Measurements from ENCODE around the gene INHBC. TPM values are rescaled to one million over a fixed set of nuclear protein-coding genes. Genes with fewer than 3 reads are reported as not detected.
A peak's percentile ranks its signal among the peaks of the same experiment; 100 is the strongest.

The INHBC gene, protein sequence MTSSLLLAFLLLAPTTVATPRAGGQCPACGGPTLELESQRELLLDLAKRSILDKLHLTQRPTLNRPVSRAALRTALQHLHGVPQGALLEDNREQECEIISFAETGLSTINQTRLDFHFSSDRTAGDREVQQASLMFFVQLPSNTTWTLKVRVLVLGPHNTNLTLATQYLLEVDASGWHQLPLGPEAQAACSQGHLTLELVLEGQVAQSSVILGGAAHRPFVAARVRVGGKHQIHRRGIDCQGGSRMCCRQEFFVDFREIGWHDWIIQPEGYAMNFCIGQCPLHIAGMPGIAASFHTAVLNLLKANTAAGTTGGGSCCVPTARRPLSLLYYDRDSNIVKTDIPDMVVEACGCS
- total RNA-seq (not detected), polyA plus RNA-seq (under 1 TPM in 1 of 4 donors, not detected in 3; 0.21 TPM)

DNA sequence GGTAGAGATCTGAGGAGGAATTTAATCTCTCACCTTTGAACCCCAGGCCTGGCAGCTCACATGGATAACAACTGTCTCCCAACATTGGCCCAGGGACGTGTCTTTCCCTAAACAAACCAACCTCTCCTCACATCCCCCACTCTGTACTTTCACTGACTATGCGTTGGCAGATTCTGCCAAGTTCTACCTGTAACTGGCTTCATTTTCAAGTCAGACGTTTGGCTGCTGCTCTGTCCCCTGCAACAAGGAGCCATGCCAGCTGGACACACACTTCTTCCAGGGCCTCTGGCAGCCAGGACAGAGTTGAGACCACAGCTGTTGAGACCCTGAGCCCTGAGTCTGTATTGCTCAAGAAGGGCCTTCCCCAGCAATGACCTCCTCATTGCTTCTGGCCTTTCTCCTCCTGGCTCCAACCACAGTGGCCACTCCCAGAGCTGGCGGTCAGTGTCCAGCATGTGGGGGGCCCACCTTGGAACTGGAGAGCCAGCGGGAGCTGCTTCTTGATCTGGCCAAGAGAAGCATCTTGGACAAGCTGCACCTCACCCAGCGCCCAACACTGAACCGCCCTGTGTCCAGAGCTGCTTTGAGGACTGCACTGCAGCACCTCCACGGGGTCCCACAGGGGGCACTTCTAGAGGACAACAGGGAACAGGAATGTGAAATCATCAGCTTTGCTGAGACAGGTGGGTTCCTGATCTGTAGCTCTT is at the start of gene INHBC:
Gene INHBC (plus strand): TSS at position 268 of the 707 bp plus-strand sequence. CDS start 103 bp downstream, at position 371.
- Mint-ChIP-seq H3K27ac (peak within 1 kb of the TSS in 2 of 3 donors; percentile 7 to 93), H3K27me3 (peaks cover 18% of the 10 kb centered on the region), H3K36me3 (no peaks in the 10 kb centered on the region), H3K4me1 (peaks cover 13 to 24% (median 16%) of the 10 kb centered on the region in 4 donors), H3K4me3 (no peak within 1 kb of the TSS), H3K9me3 (peaks cover 0 to 1% (median 0%) of the 10 kb centered on the region in 7 donors)
- Histone ChIP-seq H3K4me3 (ENCODE audit: low read depth, low read length) (no peak within 1 kb of the TSS), H3K36me3 (ENCODE audit: control insufficient read depth, insufficient read depth, low read length) (no peaks in the 10 kb centered on the region), H3K27me3 (ENCODE audit: control insufficient read depth, insufficient read depth, low read length) (peaks cover 4% of the 10 kb centered on the region), H3K4me1 (ENCODE audit: control insufficient read depth, insufficient read depth, low read length, poor library complexity, severe bottlenecking) (peaks cover 12% of the 10 kb centered on the region), H3K9me3 (ENCODE audit: control insufficient read depth in 2 of 2, low read length in 2 of 2) (no peaks in the 10 kb centered on the region), H3K27ac (ENCODE audit: insufficient read depth, low read length, poor library complexity, severe bottlenecking) (no peak within 1 kb of the TSS)
- ATAC-seq (ENCODE audit: low read depth in 2 of 2) = no peak
- DNase-seq = no peak

DNA sequence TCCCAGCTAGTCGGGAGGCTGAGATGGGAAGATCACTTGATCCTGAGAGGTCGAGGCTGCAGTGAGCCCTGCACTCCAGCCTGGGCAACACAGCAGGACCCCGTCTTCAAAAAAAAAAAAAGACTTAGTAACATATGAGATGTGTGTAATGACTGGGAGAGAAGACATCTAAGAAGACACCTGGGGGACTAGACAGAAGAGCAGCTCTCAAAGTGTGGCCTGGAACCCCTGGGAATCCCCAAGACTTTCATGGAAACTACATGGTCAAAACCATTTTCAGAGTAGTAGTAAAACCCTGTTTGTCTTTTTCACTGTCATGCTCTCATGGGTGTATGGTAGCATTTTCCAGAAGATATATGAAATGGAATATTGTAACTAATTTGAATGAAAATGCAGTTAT is 49.0 kb upstream of the INHBC start:
- Mint-ChIP-seq H3K4me3 (no peak overlapping the region), H3K27me3 (no peaks in the 10 kb centered on the region), H3K4me1 (peaks cover 5 to 12% (median 8%) of the 10 kb centered on the region in 4 donors), H3K36me3 (peaks cover 22% of the 10 kb centered on the region), H3K27ac (peak overlapping the region in 2 of 3 donors; percentile 48 to 51), H3K9me3 (no peaks in the 10 kb centered on the region)
- Histone ChIP-seq H3K4me3 (ENCODE audit: low read depth, low read length) (no peak overlapping the region), H3K27me3 (ENCODE audit: control insufficient read depth, insufficient read depth, low read length) (no peaks in the 10 kb centered on the region), H3K9me3 (ENCODE audit: control insufficient read depth in 2 of 2, low read length in 2 of 2) (no peaks in the 10 kb centered on the region), H3K4me1 (ENCODE audit: control insufficient read depth, insufficient read depth, low read length, poor library complexity, severe bottlenecking) (no peaks in the 10 kb centered on the region), H3K27ac (ENCODE audit: insufficient read depth, low read length, poor library complexity, severe bottlenecking) (no peak overlapping the region), H3K36me3 (ENCODE audit: control insufficient read depth, insufficient read depth, low read length) (peaks cover 21% of the 10 kb centered on the region)
- DNase-seq = no peak
- ATAC-seq (ENCODE audit: low read depth in 2 of 2) = no peak

DNA sequence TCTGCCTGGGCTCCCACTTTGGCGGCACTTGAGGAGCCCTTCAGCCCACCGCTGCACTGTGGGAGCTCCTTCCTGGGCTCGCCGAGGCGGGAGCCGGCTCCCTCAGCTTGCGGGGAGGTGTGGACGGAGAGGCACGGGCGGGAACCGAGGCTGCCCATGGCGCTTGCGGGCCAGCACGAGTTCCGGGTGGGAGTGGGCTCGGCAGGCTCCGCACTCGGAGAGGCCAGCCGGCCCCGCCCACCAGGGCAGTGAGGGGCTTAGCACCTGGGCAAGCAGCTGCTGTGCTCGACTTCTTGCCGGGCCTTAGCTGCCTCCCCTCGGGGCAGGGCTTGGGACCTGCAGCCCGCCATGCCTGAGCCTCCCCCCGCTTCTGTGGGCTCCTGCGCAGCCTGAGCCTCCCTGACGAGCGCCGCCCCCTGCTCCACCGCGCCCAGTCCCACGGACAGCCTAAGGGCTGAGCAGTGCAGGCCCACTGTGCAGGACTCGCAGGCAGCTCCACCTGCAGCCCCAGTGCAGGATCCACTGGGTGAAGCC is 48.3 kb upstream of the INHBC start:
- Histone ChIP-seq H3K4me3 (ENCODE audit: low read depth, low read length) (no peak overlapping the region), H3K4me1 (ENCODE audit: control insufficient read depth, insufficient read depth, low read length, poor library complexity, severe bottlenecking) (no peaks in the 10 kb centered on the region), H3K36me3 (ENCODE audit: control insufficient read depth, insufficient read depth, low read length) (peaks cover 26% of the 10 kb centered on the region), H3K27me3 (ENCODE audit: control insufficient read depth, insufficient read depth, low read length) (no peaks in the 10 kb centered on the region), H3K9me3 (ENCODE audit: control insufficient read depth in 2 of 2, low read length in 2 of 2) (no peaks in the 10 kb centered on the region), H3K27ac (ENCODE audit: insufficient read depth, low read length, poor library complexity, severe bottlenecking) (no peak overlapping the region)
- Mint-ChIP-seq H3K4me3 (no peak overlapping the region), H3K4me1 (peaks cover 4 to 13% (median 7%) of the 10 kb centered on the region in 4 donors), H3K27ac (no peak overlapping the region), H3K36me3 (peaks cover 23% of the 10 kb centered on the region), H3K9me3 (no peaks in the 10 kb centered on the region), H3K27me3 (no peaks in the 10 kb centered on the region)
- ATAC-seq (ENCODE audit: low read depth in 2 of 2) = no peak
- DNase-seq = no peak

DNA sequence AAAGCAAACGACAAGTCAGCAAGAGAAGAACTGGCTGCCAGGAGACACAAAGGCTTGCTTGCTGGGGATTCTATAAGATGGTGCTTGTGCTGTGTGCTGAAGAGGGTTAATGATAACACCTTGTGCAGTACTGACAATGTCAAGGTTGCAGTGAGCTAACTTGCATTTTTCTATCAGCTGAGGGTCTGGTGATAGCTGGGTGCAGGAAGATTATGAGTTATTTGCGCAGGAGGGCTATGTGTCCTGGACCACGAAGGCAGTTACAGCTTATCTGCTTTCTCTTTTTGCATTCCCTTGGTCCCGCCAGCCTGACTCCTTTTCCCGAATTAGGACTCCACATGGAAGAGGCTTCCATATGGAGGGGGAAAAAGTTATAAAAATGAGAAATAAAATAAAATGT is 46.2 kb upstream of the INHBC start:
- Histone ChIP-seq H3K27ac (ENCODE audit: insufficient read depth, low read length, poor library complexity, severe bottlenecking) (no peak overlapping the region), H3K9me3 (ENCODE audit: control insufficient read depth in 2 of 2, low read length in 2 of 2) (no peaks in the 10 kb centered on the region), H3K36me3 (ENCODE audit: control insufficient read depth, insufficient read depth, low read length) (peaks cover 27% of the 10 kb centered on the region), H3K27me3 (ENCODE audit: control insufficient read depth, insufficient read depth, low read length) (no peaks in the 10 kb centered on the region), H3K4me1 (ENCODE audit: control insufficient read depth, insufficient read depth, low read length, poor library complexity, severe bottlenecking) (no peaks in the 10 kb centered on the region), H3K4me3 (ENCODE audit: low read depth, low read length) (no peak overlapping the region)
- H3K4me1 Mint-ChIP-seq = peaks cover 5 to 23% (median 13%) of the 10 kb centered on the region in 4 donors
- H3K27me3 Mint-ChIP-seq = no peaks in the 10 kb centered on the region
- DNase-seq (no peak), ATAC-seq (ENCODE audit: low read depth in 2 of 2) (no peak)
- no peaks in the 10 kb centered on the region for H3K9me3 Mint-ChIP-seq
- peaks cover 35% of the 10 kb centered on the region for H3K36me3 Mint-ChIP-seq
- peak overlapping the region in 1 of 3 donors; percentile 29 for H3K27ac Mint-ChIP-seq
- no peak overlapping the region for H3K4me3 Mint-ChIP-seq

DNA sequence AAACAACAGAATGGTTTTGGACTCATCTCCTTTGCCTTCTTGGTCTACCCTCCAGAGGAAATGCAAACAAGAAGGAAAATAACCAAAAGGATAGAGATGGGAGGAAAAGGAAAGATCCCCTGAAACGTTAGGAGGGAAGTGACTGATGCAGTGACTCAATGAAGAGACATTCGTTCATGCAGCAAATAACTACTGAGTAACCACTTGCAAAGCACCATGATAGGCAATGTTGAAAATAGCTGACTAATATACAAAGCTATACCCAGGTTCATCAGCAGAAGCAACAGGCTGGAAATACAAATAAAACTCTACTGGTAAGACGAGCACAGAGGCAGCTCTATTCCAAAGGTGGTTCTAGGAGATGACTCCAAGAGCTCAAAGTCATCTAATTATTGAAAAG is 45.6 kb upstream of the INHBC start:
- H3K4me1 ChIP-seq (ENCODE audit: control insufficient read depth, insufficient read depth, low read length, poor library complexity, severe bottlenecking) = no peaks in the 10 kb centered on the region
- peaks cover 5 to 26% (median 14%) of the 10 kb centered on the region in 4 donors for H3K4me1 Mint-ChIP-seq
- peaks cover 39% of the 10 kb centered on the region for H3K36me3 Mint-ChIP-seq

DNA sequence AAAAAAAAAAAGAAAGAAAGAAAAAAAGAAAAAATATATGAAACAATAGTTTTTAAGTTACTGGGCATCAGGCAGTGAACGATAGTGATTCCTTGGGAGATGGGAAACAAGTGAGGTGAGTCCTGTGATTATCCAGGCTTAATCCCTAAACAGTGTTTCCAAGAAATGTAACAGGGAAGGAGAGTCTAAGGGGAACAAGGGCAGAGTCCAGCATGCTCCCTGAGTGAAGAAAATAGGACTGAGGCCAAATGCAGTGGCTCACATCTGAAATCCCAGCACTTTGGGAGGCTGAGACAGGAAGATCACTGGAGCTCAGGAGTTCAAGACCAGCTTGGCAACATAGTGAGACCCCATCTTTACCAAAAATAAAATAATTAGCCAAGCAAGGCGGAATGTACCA is 44.4 kb upstream of the INHBC start:
- Histone ChIP-seq H3K9me3 (ENCODE audit: control insufficient read depth in 2 of 2, low read length in 2 of 2) (no peaks in the 10 kb centered on the region), H3K27me3 (ENCODE audit: control insufficient read depth, insufficient read depth, low read length) (no peaks in the 10 kb centered on the region), H3K4me1 (ENCODE audit: control insufficient read depth, insufficient read depth, low read length, poor library complexity, severe bottlenecking) (no peaks in the 10 kb centered on the region), H3K36me3 (ENCODE audit: control insufficient read depth, insufficient read depth, low read length) (peaks cover 27% of the 10 kb centered on the region), H3K27ac (ENCODE audit: insufficient read depth, low read length, poor library complexity, severe bottlenecking) (no peak overlapping the region), H3K4me3 (ENCODE audit: low read depth, low read length) (no peak overlapping the region)
- Mint-ChIP-seq H3K4me1 (peaks cover 0 to 26% (median 14%) of the 10 kb centered on the region in 4 donors), H3K36me3 (peaks cover 45% of the 10 kb centered on the region), H3K27me3 (no peaks in the 10 kb centered on the region), H3K9me3 (no peaks in the 10 kb centered on the region), H3K27ac (peak overlapping the region in 1 of 3 donors; percentile 9), H3K4me3 (no peak overlapping the region)
- DNase-seq (no peak), ATAC-seq (ENCODE audit: low read depth in 2 of 2) (no peak)

More for the DNA sequence above, 45.6 kb upstream of the INHBC start:
- Histone ChIP-seq H3K36me3 (ENCODE audit: control insufficient read depth, insufficient read depth, low read length) (peaks cover 24% of the 10 kb centered on the region), H3K27me3 (ENCODE audit: control insufficient read depth, insufficient read depth, low read length) (no peaks in the 10 kb centered on the region), H3K9me3 (ENCODE audit: control insufficient read depth in 2 of 2, low read length in 2 of 2) (no peaks in the 10 kb centered on the region), H3K4me3 (ENCODE audit: low read depth, low read length) (no peak overlapping the region), H3K27ac (ENCODE audit: insufficient read depth, low read length, poor library complexity, severe bottlenecking) (no peak overlapping the region)
- H3K9me3 Mint-ChIP-seq = no peaks in the 10 kb centered on the region
- no peak overlapping the region for H3K4me3 Mint-ChIP-seq
- no peak for DNase-seq
- H3K27me3 Mint-ChIP-seq = no peaks in the 10 kb centered on the region
- ATAC-seq (ENCODE audit: low read depth in 2 of 2) = no peak
- peak overlapping the region in 2 of 3 donors; percentile 4 to 29 for H3K27ac Mint-ChIP-seq

DNA sequence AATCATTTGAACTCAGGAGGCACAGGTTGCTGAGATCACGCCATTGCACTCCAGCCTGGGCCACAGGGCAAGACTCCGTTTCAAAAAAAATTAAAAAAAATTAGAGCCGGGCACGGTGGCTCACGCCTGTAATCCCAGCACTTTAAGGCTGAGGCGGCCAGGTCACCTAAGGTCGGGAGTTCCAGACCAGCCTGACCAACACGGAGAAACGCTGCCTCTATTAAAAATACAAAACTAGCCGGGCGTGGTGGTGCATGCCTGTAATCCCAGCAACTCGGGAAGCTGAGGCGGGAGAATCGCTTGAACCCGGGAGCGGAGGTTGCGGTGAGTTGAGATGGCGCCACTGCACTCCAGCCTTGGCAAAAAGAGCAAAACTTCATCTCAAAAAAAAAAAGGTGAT is 39.5 kb upstream of the INHBC start:
- H3K36me3 Mint-ChIP-seq = peaks cover 34% of the 10 kb centered on the region

More for the DNA sequence above, 39.5 kb upstream of the INHBC start:
- H3K4me3 ChIP-seq (ENCODE audit: low read depth, low read length) = no peak overlapping the region
- Mint-ChIP-seq H3K27ac (no peak overlapping the region), H3K27me3 (no peaks in the 10 kb centered on the region), H3K4me1 (peaks cover 7 to 24% (median 19%) of the 10 kb centered on the region in 4 donors), H3K9me3 (no peaks in the 10 kb centered on the region), H3K4me3 (no peak overlapping the region)
- ATAC-seq (ENCODE audit: low read depth in 2 of 2) (no peak), DNase-seq (no peak)
- H3K4me1 ChIP-seq (ENCODE audit: control insufficient read depth, insufficient read depth, low read length, poor library complexity, severe bottlenecking) = no peaks in the 10 kb centered on the region
- H3K27me3 ChIP-seq (ENCODE audit: control insufficient read depth, insufficient read depth, low read length) = no peaks in the 10 kb centered on the region
- H3K36me3 ChIP-seq (ENCODE audit: control insufficient read depth, insufficient read depth, low read length) = peaks cover 18% of the 10 kb centered on the region
- H3K9me3 ChIP-seq (ENCODE audit: control insufficient read depth in 2 of 2, low read length in 2 of 2) = no peaks in the 10 kb centered on the region
- H3K27ac ChIP-seq (ENCODE audit: insufficient read depth, low read length, poor library complexity, severe bottlenecking) = no peak overlapping the region
